OCI-M2 (cell line): Measurements from ENCODE around the gene TPM1.
"Not testable (repeated sequence)": the region's sequence is repeated elsewhere in the genome, so short reads cannot be mapped to it uniquely, and the experiment has no call there.

Experiments used
- DNase-seq: peaks from one replicate; lab custom pipeline; 2025; ENCODE audit not compliant: unreplicated experiment; lab: John Stamatoyannopoulos, UW

TPM1 gene

DNA sequence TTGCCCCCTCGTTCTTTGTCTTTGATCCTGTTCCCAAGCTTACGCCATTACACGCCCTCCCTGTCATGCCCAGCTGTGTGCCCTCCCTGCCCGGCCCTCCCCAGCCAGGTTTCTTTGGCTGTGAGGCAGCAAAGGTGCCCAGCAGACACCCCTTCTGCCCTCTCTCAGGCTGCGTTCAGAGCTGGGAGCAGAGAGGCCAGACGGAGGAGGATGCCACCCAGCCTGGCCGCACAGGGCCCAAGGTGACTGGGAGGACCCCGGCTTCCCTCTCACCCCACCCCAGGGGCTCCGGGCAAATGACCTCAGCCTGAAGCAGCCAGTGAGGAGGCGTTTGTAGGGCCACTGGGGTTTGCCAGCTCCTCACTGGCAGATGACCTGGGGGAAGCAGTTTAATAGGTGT is 48.3 kb downstream of the TPM1 start:
- DNase-seq: no peak

DNA sequence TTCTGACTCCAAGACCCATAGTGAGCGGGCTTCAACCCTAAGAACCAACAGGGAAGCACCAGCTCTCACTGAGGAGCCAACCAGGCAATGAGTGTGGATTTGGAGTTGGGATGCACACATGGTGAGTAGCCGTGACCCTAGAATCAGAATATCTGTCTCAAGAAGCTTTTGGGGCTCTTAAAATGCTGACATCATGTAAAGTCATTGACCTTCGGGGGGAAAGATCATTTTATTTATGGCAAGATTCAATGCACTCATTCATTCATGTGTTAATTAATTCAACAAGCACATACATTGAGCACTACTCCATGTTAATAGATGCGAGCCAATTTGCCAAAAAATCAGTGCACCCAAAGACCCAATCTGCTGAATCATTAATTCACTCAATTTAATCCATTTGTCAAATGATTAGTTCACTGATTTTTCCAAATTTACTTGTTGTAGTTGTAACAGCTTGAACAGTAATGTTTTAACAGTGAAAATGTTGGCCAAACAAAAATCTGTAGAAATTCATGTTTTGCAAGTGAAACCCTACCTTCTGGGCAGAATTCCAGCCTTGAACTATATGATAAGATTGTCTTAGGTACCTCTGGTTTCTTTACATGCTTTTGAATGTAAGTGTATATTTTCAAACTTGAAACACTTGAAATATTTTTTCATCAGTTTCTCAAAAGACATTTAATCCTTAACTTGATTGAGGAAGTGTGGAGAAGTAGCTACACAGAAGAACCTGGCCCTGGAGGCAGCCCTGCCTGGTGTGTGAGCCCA is 49.3 kb downstream of the TPM1 start:
- DNase-seq: no peak

DNA sequence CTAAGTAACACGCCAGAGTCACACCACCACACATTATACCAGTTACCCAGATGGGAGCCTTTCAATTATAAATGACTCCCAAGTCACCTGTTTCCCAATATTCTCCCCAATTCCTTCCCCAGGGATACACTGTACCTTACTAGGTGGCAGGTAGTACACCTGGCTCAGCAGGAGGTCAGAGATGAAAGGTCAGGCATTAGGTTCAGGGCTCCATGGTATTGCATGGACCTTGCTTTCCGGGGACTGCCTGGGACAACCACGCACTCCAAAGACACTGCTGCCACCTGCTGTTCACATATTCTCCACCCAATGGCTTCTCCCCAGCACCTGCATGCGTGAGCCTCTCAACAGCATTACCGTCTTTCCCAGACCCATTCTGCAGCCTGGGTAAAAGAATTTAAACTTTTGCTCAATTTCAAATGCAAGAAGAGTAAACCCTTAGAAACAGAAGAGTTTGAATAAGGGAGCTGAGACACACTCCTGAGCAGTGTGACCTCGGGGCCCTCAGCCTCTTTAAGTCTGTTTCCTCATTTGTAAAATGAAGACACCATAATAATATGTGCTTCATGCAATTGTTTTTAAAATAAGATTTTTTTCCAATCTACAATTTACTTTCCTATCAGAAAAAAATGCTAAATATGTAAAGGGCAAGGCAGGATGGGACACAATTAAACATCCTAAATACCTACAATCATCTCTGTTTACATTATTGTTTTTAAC is 51.1 kb downstream of the TPM1 start:
- DNase-seq: peak; percentile 11

DNA sequence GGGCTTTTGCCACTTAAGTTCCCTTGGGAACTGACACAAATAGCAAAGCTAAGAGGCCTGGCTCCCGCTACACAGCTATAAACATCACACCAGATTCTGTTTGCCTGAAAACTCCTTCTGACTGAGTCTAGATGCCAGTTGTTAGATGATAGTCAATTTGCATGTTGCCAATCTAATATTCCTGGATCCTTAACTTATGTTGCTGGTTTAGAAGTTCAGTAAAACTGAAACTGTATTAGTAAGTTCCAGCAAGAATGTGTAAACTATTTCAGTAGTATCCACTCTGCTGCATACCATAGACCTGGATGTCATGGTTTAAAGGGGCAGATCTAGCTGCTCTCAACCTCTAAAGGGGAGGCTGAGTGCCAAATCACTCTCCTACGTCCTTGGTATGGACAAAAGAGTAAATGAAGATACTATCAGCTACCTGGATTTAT is 52.0 kb downstream of the TPM1 start:
- no peak for DNase-seq

DNA sequence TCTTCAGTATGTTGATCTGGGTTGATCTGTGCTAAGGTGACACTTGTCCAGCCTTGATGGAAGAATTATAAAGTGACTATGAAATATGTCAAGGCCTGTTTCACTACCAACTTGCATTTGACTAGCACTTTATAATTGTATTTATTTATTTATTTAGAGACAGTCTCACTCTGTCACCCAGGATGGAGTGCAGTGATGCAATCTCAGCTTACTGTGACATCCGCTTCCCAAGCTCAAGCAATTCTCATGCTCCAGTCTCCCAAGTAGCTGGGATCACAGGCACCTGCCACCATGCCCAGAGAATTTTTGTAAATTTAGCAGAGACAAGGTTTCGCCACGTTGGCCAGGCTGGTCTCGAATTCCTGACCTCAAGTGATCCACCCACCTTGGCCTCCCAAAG is 53.6 kb downstream of the TPM1 start:
- DNase-seq: no peak

- not testable (repeated sequence) for DNase-seq
Measured at GRCh38 chr15:63098901-63099300, 56.4 kb downstream of the TPM1 start.

DNA sequence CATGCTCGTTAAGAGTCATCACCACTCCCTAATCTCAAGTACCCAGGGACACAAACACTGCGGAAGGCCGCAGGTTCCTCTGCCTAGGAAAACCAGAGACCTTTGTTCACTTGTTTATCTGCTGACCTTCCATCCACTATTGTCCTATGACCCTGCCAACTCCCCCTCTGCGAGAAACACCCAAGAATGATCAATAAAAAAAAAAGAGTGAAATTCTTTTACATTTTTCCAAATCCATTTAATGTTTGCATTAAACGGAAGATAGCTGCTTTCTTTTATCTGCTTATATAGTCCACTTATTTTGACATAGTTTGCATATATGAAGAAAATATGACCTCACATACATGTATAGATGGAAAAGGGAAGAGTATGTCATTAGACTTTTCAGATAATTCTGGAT is 57.0 kb downstream of the TPM1 start:
- not testable (repeated sequence) for DNase-seq

GRCh38 chr15:63103416-63103815 is 60.9 kb downstream of the TPM1 start:
- DNase-seq: no peak

DNA sequence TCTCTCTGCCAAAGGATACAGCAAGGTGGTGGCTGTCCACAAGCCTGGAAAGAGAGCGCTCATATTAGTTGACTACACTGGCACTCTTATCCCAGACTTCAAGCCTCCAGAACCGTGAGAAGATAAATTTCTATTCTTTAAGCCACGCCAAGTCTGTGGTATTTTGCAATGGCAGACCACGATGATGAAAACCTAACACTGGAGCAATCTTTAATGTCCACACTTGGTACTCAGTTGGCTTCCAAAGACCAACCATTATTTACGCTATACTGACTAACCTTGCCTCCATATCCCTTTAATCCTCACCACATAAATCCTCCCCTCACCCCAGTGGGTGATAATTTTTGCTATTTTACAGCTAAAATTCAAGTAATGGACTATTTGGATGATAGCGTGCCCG is 62.2 kb downstream of the TPM1 start:
- no peak for DNase-seq

- DNase-seq: not testable (repeated sequence)
Measured at GRCh38 chr15:63105354-63105753, 62.8 kb downstream of the TPM1 start.

- DNase-seq: no peak
Measured at GRCh38 chr15:63107895-63108546, 65.5 kb downstream of the TPM1 start.

DNA sequence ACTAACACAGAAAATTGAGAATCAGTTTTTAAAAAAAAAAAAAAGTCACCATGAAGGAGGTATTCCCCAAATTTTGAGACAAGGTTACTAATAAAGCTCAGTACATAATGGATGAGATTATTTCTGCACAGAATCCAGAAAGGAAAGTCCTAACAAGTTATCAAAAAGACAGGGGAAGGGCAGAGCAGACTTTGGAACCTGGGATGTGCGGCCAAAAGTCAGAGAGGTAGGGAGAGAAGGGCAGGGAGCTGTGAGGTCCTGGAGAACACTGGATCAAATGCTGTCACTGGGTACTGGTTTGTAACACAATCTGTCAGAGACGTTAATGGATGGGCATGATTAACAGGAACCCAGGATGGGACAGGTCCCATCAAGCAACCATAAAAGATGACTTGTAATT is 67.0 kb downstream of the TPM1 start:
- DNase-seq: no peak

DNA sequence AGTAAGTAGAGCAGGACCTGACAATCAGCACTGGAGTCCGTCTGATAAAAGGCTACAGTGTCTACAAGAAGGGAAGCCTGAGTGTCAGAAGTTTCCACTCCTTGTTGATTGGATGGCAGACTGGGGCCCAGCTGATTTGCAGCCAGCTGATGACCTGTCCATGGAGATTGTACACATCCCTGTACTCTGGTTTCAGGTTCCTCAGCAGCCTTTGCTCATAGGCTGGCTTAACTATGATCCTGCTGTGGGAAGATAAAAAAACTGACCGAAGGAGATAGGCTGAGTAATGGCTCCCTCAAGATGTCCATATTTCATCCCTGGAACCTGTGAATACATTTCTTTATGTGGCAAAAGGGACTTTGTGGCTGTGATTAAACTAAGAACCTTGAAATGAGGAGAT is 67.4 kb downstream of the TPM1 start:
- DNase-seq: peak; percentile 83

DNA sequence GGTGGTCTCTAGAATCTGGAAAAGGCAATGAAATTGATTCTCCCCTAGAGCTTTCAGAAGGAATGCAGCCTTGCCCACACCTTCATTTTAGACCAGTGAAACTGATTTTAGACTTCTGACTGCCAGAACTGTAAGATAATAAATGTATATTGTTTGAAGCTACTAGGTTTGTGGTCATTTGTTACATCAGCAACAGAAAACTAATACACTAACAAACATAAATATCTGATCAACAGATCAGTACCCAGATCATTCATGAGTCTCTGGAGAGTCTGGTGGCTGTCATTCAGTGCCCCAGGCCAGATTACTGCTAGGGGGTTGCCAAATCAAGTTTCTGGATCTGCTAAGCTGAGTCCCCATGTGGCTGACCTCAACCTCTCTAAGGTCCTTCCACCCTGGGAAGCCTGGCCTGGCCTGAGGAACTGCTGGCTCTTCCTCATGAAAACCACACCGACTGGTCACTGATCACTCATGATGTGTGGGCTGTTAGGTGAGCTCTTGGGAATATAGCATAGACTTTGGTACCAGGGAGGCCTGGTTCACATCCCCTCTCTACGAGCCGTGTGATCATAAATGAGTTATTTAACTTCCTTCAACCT is 68.0 kb downstream of the TPM1 start:
- no peak for DNase-seq

DNA sequence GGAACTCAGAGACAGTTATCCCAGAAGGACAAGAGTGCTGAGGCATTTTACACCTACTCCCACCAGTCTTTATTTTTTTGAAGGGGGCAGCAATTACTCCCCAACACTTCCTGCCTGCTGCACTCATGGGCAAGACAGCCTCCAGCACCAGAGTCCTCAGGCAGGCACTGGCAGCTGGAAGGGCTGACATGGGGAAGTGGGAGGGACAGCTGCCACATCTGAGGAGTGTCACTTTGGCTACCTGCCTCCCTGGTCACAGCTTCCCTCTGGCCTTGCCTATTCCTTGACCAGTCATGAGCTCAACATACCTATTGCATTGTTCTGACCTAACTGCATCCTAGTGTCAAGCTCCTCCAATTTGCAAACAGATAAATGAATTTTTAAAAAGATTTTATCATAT is 68.9 kb downstream of the TPM1 start:
- DNase-seq: no peak

DNA sequence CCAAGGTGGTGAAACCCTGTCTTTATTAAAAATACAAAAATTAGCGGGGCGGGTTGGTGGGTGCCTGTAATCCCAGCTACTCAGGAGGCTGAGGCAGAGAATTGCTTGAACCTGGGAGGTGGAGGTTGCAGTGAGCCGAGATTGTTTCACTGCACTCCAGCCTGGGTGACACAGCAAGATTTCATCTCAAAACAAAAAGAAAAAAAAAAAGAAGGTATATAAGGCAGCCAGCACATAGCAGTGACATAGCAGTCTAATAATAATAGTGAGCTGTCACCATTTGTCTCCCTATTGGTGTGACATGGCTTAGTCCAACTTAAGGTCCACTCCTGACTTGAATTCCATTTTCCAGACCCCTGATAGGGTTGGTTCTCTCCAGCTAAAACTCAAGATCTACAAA is 70.3 kb downstream of the TPM1 start:
- DNase-seq: no peak

DNA sequence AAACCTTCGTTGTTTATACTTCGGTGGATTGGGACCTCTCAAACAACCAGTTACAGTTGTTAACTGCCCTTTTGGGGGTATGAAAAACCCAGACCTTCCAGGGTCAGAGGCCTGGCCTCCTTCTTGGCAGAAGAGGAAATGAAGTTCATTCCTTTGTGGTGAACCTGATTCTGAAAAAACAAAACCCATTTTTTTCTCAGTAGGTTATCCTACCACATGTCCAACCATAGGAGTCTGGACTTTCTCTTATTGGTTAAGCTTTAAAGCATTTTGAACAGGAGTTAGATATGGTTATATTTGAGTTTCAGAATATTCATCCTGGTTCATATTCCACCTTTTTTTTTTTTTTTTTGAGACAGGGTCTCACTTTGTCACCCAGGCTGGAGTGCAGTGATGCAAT is 71.9 kb downstream of the TPM1 start:
- no peak for DNase-seq
